Stimulated activated CD8-positive, alpha-beta memory T cell treated with anti-CD3 and anti-CD28 coated beads, Interleukin-15, amount 100 ng/mL, for 4 hours (primary cell): ENCODE measurements around the gene MDM4.
"Not testable (repeated sequence)": the region's sequence is repeated elsewhere in the genome, so short reads cannot be mapped to it uniquely, and the experiment has no call there.

Experiments
- DNase-seq, 2 donors: peaks; one replicate each; pipeline ENCODE4 v3.0.0-alpha.2; 2020; ENCODE audit warnings: low read depth in 2 of 2

The MDM4 gene

DNA sequence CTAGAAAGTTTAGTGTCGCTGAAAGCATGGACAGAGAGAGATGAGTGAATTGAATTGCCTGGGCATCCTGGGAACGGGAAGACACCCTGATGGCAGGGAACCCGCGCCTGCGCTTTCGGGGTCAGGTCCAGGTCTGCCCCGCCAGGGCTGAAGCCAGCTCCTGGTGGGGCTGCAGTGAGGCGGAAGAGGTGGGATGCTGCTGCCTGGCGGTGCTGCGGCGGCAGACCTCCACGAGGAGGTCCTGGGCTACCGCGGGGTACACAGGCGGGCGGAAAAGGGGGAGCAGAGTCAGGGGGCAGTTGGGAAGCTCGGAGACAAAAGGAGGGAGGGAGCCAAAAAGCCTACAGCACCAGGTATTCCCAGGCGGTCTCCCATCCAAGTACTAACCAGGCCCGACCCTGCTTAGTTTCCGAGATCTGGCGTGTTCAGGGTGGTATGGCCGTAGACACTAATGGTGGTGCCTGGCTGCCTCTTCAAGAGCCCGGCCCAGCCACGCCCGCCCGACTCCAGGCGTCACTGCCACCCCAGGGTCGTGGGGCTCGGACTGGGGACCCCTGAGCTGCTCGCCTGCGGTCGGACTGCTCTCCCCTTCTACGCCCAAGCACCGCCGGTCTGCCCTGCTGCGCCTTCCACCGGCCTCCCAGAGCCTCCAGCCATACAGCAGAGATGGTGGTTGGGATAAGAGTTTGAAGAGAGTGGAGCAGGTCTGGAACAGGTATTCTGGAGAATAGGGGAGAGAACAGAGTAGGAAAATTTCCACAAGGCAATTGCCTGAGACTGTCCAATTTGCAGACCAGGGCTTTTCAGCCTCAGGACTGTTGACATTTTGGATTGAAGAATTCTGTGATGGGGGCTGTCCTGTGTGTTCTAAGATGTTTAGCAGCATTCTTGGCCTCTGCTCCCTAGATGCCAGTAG lies 46.1 kb downstream of the MDM4 start:
- no peak for DNase-seq

DNA sequence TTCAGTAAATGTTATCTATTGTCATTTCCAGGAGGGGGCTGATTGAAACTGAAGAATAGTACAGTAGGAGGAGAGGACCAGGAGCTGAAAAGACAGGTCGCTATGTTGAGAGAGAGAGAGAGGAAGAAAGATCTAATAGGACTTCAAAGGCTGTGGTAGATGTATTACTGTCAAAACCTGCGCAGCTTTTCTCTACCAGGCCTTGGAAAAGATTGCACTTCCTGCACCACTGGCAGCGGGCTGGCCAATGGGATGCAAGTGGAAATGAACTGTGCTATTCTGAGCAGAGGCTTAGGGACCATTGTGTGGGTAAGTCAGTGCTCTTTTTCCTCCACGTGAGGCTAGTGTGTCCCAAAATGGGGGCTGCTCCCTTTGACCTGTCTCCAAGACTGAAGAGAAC lies 47.1 kb downstream of the MDM4 start:
- no peak for DNase-seq

DNA sequence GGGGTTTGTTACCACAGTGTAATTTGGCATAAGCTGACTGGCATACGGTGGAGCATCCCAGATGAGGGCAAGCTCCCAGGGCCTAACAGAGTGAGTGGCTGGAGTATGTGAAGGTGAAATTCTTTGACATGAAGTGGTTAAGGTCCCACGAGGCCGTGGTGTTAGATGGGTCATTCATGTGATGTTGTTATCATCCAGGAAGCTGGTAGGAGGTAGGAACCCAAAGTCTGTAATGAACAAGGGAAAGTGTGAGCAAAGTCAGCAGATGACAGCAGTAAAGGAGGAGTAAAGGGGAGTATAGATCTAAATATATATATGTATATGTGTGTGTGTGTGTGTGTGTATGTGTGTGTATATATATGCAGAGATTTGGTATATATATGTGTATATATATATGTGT lies 47.6 kb downstream of the MDM4 start:
- DNase-seq: no peak

DNA sequence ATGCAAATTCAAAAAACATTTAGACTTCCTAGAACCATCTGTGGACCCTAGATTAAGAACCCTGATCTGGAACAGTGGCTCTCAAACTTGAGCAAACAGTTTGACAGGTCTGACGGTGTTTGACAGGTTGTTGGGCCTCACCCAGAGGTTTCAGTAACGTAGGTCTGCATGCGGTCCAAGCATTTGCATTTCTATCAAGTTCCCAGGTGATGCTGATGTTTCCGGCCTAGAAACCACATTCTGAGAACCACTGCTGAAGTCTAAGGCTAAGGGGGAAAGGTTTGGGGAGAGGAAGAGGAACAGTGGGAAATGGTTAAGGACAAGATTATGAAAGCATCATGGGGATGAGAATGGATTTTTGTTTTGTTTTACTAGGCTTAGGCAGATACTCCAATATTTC lies 48.6 kb downstream of the MDM4 start:
- no peak for DNase-seq

DNA sequence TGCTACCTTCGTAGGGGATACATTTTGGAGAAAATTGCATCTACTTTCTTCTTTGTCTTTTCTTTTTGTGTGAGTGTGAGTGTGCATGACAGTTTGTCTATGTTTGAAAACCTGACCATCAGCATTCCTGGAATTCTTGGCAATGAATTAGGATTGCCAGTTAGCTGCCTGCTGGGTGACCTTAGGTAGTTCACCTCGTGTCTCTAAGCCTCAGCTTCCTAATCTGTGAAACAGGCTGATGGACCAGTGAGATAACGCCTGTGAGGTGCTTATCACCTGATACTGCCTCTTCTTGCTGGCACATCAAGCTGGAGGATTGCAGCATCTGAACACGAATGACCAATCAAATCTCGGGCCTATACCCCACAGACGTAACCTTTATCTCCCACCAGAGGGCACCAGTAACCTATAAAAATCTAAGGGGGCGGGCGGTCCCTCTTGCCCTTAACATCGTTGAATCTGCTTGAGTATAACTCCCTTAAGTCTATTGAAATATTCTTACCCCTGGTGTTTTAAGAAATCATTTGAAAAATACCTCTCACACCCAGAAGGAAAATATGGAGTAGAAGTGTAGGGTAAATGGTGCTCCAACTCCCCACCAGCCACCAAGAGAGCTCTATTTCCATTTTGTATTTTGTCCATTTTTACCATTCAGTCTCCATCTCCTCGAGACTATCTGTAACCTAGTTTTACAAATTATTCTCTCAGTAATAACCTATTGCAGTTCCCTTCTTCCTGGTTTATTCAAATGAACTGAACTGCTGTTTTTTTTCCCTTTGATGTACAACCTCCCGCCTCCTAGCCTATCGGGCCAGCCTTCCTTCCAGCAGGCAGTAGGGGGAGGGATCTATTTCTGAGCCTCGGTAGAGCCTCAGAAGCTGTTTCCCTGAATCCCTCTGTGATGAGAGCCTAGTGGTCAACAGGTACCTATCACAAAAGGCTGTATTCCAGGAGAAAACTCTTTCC lies 49.7 kb downstream of the MDM4 start:
- peak in 1 of 2 donors; percentile 12 for DNase-seq

DNA sequence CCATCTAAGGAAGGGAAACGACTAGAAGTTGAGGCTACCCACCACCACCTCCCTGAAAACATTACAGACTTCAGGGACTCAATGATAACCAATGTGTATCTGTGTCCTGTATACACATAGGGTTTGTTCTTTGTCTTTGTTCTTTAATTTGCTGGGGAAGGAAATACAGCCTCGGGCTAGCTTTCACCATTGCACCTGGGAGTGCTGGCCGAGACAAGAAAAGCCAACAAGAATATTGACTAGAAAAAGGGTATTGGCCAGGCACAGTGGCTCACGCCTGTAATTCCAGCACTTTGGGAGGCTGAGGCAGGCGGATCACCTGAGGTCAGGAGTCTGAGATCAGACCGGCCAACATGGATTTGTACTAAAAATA lies 50.4 kb downstream of the MDM4 start:
- no peak for DNase-seq

DNA sequence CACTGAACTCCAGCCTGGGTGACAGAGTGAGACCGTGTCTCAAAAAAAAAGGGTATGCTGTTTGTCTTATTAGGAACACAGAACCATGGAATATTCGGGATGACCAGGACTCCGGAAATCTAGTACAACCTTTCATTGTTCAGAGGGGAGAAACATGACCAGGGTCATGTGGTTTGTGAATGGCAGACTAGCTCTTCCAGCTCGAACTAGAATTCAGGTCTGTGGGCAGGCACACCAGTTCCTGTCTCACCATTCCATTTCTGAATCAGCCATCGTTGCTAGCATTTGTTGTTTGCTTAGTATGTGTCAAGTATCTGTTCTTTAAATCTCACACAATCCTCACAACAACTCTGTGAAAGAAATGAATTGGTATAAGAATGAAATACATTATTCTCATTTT lies 50.9 kb downstream of the MDM4 start:
- DNase-seq: no peak

DNA sequence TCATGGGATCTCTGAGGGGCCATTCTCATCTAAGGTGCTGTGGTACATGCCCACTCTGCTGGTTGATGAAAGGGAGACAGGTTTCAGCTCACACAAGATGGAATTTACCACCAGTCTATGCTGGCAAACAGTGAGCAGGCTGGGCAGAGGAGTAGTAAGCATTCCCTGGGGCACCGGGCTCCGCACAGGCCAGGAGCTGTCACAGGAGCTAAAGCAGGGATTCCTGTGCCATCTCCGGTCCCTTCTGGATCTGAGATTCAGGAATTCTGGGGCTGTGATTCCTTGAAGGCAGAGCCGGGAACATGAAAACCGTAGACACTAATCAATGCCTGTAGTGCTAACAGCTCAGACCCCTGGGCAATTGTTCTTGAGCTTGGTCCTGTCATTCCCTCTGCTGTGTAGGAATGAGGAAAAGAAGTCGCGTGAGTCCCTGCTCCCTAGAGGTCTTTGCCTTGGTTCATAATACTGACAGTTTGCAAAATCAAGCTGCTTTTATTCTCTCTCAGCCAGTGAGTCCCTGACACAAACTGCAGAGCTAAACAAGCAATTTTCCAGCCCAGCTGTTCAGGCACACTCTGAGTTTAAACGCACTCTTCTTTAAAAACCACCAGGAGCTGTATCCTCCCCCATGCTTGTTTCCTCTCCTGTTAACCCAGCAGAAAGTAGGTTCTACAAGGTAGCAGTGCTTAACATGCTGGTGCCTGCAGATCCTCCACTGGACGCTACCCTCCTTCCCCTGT lies 52.5 kb downstream of the MDM4 start:
- no peak for DNase-seq

DNA sequence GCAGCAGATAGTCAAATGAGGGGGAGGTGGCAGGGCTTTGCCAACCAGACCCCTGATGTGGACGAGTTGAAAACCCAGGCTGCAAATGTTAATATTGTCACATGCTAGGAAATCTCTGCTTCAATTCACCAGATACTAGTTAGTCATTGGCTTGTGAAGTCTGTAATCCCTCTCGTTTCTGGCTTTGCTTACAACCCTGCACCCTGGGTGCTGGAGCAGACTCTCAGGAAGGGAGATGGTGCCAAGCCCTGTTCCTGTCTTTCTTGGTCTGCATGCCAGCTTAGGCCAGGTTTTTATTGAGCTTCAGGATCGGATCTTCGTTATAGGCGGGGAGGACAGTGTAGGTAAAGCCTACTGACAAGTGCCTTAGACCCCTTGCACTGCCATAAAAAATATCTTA lies 53.3 kb downstream of the MDM4 start:
- no peak for DNase-seq

DNA sequence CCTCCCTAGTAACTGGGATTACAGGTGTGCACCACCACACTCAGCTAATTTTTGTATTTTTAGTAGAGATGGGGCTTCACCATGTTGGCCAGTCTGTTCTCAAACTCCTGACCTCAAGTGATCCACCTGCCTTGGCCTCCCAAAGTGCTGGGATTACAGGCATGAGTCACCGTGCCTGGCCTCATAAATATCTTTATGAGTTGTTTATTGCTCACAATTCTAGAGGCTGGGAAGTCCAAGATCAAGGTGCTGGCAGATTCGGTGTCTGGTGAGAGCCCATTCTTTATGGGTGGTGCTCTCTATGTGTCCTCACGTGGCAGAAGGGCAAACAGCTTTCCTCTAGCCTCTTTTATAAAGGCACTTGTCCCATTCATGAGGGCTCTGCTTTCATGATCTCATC lies 53.8 kb downstream of the MDM4 start:
- not testable (repeated sequence) for DNase-seq

DNA sequence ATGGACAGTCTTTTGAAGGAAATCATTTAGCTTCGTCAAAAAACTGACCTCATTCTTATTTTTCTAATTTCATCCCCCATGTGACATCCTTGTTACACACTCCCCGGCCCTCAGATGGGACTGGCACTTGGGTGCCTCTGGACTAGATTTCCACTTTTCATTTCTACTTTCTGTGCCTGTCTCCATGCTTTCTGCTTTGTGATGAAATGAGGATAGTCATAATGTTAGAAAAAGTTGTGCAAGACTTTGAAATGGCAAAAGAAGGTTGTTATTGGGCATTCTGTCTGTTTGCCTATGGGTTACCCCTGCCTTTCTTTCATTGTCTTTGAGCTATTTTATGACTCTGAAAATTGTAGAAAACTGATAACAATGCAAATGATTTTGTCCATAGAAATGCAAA lies 54.9 kb downstream of the MDM4 start:
- no peak for DNase-seq

DNA sequence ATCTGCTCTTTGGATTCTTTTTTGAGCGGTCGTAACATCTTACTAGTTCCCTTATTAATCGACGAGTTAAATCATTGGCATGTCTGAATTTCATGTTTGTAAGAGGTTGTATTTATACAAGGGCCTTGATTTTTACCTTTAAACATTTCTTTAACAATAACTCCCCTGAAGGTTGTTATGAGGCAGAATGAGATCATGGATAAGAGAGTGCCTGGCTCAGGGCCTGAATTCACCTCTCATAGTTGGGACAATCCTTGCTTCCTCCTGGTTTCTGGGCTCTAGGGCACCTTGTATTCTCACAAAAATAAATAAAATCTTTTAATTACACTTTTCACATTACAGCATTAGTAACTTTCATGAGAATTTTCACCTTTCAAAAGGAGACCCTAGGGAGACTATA lies 55.4 kb downstream of the MDM4 start:
- no peak for DNase-seq

DNA sequence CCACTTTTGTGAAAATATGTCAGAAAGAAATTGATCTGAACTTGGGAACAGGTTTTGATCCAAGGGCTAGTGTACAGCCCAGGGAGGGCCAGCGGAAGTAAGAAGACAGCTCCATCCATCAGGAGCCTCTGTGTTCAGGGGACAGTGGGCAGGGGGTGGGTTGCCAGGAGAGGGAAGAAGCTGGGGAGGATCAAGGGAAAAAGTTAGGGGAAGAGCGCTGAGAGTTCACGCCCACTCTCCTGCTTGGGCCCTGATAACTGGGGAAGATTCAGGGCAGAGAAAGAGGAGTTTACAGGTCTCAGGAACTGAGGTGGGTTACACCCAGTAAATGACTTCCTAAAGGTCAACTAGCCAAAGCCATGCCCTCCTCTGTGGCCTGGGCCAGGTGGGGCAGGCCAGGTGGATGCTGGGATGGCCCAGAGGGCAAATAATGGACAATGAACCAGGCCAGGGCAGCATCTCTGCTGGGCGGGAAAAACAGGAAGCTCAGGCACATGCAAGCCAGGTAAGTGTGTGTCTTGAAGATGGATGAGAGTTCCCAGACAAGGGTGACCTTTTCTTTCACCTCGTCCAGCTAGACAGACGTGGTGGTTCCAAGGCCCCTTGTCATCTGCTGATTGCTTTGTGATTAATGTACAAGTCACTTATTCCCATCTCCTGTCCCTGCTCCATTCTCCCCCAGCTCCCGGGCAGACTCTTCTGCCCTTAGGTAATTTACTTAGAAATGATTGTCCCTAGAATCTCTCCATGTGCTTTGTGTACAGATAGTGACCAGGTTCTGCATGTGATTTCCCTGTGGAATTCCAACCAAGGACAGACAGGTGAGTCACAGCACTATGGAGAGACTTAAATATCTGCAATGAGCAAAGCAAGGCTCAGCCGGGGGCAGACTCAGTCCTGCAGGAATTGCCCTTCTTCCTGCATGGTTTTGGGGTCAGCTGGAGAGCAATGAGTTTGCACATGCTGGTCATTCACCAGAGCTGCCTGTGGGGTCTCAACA lies 57.0 kb downstream of the MDM4 start:
- DNase-seq: no peak

DNA sequence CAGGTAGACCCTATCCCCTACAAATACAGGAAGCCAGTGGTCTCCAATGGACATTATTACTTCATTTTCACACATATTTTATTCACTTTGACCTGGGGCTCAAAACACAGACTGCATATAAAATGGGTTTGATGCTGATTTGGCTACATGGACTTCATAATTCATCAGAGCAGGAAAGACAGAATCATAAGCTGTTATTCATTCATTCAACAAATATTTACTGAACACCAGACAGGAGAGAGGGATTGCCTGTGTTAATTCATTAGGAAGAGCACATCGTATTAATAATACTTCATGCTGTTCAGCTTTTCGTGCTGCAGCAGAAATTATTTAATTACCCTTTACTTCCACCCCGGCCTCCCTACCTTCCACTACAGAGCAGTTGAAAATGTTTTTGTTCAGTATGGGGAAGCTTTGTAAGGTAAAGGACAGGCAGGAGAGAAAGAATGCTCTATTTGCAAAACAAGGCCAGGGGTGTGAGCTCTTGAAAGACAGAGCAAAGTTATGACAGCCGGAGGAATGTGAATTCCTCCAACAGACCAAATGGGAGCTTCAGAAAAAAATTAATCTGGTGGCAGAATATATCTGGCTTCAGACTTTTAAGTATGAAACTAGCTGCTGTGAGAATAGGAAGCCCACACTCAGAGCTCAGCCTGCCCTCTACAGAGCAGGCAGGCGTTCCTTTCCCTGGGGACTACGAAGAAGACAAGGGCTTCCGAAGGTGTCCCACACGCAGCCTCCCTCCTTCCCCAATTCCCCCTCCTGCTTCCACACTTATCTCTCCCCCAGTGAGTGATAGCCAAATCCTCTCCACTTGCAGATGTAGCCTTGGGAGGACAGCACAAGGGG lies 58.0 kb downstream of the MDM4 start:
- no peak for DNase-seq

DNA sequence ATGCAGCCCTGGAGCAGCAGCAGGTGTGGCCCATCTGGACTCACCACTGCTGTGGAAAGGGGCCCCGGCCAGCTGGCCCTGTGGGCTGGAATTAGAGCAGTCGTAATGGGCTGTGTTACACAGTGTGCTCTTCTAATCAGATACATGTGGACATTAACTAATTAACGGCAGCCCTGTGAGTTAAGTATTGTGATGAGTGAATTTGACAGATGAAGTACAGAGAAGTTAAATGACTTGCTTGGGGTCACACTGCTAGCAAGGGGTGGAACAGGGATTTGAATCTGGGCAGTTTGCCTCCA lies 58.6 kb downstream of the MDM4 start:
- no peak for DNase-seq

DNA sequence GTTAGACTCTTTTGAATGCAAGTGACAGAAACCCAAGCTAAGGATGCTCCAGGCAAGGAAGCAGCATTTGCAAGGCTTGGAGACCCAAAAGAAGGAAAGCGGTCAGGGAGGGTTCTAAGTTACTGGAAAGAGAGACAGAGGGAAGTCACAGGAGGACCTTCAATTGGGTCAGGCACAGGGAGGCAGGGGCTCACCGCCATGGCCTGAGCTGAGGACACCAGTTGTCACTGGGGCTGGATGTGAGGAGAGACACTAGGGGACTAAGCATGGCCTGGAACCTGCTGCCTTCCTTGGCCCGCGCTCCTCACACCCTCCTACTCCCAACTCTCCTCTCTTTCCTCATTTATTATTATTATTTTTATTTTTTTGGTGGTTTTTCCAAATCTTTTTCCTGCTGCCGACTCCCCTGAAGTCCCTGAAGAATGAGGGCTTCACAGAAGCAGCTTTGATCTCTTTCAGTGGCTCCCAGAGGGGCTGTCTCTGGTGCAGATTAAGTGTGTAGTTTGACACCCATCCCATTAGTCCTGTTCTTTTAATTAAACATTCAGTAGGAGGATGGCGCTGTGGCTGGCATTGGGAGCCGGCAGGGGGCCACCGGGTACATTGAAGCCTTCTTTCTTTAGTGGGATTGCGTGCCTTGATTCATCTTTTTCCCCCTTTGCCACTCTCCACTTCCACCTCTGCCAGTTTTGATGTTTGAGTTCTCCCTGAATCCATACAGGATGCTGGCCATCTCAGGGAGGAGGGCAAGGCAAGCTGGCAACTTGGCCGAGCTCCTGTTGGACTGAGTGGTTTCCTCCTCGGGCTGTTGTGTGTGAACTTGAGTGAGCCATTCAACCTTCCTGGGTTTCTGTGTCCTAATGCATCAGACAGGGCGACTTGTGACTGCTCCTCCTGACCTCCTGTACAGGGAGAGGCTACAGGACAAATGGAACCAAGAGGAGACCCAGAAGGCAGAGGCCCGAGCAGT lies 59.3 kb downstream of the MDM4 start:
- DNase-seq: no peak

DNA sequence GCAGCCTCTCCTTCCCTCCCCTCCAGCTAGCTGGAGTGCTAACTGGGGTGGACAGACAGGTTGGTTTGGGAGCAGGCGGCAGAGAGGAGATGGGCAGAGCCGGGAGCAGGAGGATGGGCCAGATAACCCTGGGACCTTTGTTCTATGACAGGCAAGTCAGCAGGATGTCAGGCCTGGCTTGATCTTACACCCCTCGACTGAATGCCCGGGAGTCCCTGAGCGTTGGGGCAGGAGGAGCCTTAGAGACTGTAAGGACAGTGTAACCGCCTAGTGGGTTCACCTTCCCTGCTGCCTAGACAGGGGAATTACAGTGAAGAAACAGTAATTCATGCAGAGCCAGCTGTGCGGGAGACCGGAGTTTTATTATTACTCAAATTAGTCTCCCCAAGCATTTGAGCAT lies 60.2 kb downstream of the MDM4 start:
- DNase-seq: no peak

DNA sequence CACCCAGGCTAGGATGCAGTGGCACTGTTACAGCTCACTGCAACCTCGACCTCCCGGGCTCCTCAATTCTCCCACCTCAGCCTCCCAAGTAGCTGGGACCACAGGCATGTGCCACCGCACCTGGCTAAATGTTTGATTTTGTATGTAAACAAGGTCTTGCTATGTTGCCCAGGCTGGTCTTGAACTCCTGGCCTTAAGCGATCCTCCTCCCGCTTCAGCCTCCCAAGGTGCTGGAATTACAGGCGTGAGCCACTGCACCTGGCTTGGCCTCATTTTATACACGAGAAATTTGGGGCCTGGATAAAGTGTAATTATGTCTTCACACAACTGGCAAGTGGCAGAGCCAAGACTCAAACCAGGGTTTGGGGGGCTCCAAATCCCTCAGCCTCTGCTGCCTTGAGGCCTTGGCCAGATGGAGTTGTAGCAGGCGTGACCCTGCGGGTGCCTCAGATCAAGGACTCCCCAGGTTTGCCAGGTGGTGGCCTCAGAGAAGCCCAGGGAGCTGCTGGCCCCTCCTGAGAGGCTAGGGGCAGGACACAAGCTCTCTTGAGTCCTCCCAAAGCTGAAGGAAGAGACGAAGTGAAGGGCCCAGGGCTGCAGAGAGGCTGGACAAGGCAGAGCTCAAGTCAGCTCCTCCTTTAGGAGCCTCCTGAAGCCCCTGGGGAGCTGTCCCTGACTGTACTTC lies 61.7 kb downstream of the MDM4 start:
- no peak for DNase-seq
